IPS DF 4.7 (cell line): Measurements from ENCODE around the gene AQP12A.
"Not testable (repeated sequence)": the region's sequence is repeated elsewhere in the genome, so short reads cannot be mapped to it uniquely, and the experiment has no call there.

ENCODE experiments used
- DNase-seq: peaks from one replicate; pipeline ENCODE4 v3.0.0-alpha.2; 2013; ENCODE audit warnings: low spot score; ENCODE audit errors: extremely low read depth

Gene AQP12A

GRCh38 chr2:240659883-240660282, 31.8 kb upstream of the AQP12A start:
- DNase-seq = not testable (repeated sequence)

- DNase-seq = no peak
Measured at GRCh38 chr2:240662681-240663080, 29.0 kb upstream of the AQP12A start.

- no peak for DNase-seq
Measured at GRCh38 chr2:240663546-240664190, 28.0 kb upstream of the AQP12A start.

GRCh38 chr2:240664622-240665021, 27.0 kb upstream of the AQP12A start:
- DNase-seq = no peak

GRCh38 chr2:240670402-240670801, 21.3 kb upstream of the AQP12A start:
- no peak for DNase-seq

GRCh38 chr2:240670950-240671349, 20.7 kb upstream of the AQP12A start:
- DNase-seq = no peak

- DNase-seq = no peak
Measured at GRCh38 chr2:240672076-240672700, 19.5 kb upstream of the AQP12A start.

GRCh38 chr2:240672701-240673190, 18.9 kb upstream of the AQP12A start:
- DNase-seq = no peak

- DNase-seq = not testable (repeated sequence)
Measured at GRCh38 chr2:240674461-240675184, 17.0 kb upstream of the AQP12A start.

GRCh38 chr2:240675345-240675744, 16.3 kb upstream of the AQP12A start:
- not testable (repeated sequence) for DNase-seq

- DNase-seq = not testable (repeated sequence)
Measured at GRCh38 chr2:240678043-240678442, 13.6 kb upstream of the AQP12A start.

GRCh38 chr2:240678909-240679308, 12.8 kb upstream of the AQP12A start:
- DNase-seq = not testable (repeated sequence)

GRCh38 chr2:240680185-240680584, 11.5 kb upstream of the AQP12A start:
- not testable (repeated sequence) for DNase-seq

- not testable (repeated sequence) for DNase-seq
Measured at GRCh38 chr2:240682431-240683224, 9.0 kb upstream of the AQP12A start, which contains the start of gene AQP12B. AQP12B (minus strand) TSS chr2:240682885; CDS start chr2:240682837, 48 bp downstream.

- not testable (repeated sequence) for DNase-seq
Measured at GRCh38 chr2:240683329-240683979, 8.2 kb upstream of the AQP12A start.

GRCh38 chr2:240683980-240684728, 7.5 kb upstream of the AQP12A start:
- DNase-seq = not testable (repeated sequence)

- DNase-seq = no peak
Measured at GRCh38 chr2:240685771-240686371, 5.8 kb upstream of the AQP12A start.

- DNase-seq = no peak
Measured at GRCh38 chr2:240686460-240686859, 5.2 kb upstream of the AQP12A start.

- no peak for DNase-seq
Measured at GRCh38 chr2:240687045-240687740, 4.5 kb upstream of the AQP12A start.
